Loucy (cell line): ENCODE measurements around the gene SFT2D3.

Experiments used
- EZH2phosphoT487 ChIP-seq: fragments of 200-600 bp; IDR thresholded peaks from 2 replicates; pipeline ENCODE4 v1.6.1; 2018; ENCODE audit warnings: antibody characterized with exemption, mild to moderate bottlenecking, moderate library complexity, borderline replicate concordance
- TF ChIP-seq, protein P1 (sequence below): fragments of 200-600 bp; sonication (generic); conservative IDR thresholded peaks from 2 replicates; pipeline ENCODE4 v1.5.1; 2014; ENCODE audit warnings: mild to moderate bottlenecking, antibody characterized with exemption, low read length

DNA sequence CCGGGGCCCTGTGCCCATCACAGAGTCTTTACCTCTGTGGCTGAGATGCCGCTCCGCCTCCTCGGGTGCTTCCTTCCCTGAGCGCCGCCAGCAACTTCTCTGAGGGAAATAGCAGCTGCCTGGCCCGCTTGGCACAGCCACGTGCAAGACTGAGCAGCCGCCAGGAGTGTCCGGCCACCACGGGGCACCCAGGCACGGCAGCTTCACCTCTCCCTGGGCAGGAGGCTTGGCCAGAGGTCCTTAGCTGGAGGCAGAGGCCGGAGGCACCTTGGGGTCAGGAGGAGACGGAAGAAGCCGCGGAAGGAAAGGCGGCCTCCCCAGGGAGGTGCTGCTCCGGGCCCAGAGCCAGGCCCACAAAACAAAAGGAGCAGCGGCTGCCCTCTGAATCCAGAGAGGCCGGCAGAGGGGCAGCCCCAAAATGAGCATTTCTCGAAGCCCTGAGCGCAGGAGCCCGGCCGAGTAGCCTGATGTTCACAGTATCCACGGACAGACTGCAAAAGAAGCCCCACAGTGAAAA lies 20.0 kb upstream of the SFT2D3 start:
- TF ChIP-seq, protein P1, sequence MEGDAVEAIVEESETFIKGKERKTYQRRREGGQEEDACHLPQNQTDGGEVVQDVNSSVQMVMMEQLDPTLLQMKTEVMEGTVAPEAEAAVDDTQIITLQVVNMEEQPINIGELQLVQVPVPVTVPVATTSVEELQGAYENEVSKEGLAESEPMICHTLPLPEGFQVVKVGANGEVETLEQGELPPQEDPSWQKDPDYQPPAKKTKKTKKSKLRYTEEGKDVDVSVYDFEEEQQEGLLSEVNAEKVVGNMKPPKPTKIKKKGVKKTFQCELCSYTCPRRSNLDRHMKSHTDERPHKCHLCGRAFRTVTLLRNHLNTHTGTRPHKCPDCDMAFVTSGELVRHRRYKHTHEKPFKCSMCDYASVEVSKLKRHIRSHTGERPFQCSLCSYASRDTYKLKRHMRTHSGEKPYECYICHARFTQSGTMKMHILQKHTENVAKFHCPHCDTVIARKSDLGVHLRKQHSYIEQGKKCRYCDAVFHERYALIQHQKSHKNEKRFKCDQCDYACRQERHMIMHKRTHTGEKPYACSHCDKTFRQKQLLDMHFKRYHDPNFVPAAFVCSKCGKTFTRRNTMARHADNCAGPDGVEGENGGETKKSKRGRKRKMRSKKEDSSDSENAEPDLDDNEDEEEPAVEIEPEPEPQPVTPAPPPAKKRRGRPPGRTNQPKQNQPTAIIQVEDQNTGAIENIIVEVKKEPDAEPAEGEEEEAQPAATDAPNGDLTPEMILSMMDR: no peak
- TF ChIP-seq EZH2phosphoT487: no peak
